GM12865 (cell line): ENCODE data around the gene NPR2.

Experiments
- DNase-seq: peaks from one replicate; pipeline ENCODE4 v3.0.0; 2010; ENCODE audit warnings: low read depth
- H3K4me3 ChIP-seq: 2 replicates; pipeline ENCODE4 v1.5.1; 2011; ENCODE audit warnings: mild to moderate bottlenecking, low read depth, low read length, control low read depth
- TF ChIP-seq, protein P1 (sequence below): IDR thresholded peaks from 2 replicates; pipeline ENCODE4 v1.5.1; 2011; ENCODE audit warnings: low read length, control low read depth, low read depth, inconsistent platforms; ENCODE audit not compliant: insufficient read depth; ENCODE audit errors: missing control alignments

NPR2 gene

DNA sequence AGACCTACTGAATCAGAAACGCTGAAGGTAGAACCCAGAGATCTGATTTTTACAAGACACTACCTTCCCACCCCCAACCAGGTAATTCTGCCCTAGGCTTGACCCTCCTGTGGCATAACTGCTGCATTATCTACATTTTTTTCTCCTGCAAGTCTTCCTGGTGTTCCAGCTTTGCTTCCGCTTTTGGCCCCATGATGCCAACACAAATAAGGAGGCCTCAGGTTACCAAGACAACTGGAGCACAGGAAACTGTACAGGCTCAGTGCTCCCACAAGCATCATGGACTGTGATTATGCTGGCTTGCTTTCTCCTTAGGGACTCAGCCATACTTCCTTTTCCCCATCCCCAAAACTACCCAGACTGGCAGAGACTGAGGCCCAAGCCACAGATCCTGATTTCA, 30.7 kb upstream of the NPR2 start:
- DNase-seq = no peak
- H3K4me3 ChIP-seq = no peak overlapping the region
- TF ChIP-seq, protein P1, sequence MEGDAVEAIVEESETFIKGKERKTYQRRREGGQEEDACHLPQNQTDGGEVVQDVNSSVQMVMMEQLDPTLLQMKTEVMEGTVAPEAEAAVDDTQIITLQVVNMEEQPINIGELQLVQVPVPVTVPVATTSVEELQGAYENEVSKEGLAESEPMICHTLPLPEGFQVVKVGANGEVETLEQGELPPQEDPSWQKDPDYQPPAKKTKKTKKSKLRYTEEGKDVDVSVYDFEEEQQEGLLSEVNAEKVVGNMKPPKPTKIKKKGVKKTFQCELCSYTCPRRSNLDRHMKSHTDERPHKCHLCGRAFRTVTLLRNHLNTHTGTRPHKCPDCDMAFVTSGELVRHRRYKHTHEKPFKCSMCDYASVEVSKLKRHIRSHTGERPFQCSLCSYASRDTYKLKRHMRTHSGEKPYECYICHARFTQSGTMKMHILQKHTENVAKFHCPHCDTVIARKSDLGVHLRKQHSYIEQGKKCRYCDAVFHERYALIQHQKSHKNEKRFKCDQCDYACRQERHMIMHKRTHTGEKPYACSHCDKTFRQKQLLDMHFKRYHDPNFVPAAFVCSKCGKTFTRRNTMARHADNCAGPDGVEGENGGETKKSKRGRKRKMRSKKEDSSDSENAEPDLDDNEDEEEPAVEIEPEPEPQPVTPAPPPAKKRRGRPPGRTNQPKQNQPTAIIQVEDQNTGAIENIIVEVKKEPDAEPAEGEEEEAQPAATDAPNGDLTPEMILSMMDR = no peak

DNA sequence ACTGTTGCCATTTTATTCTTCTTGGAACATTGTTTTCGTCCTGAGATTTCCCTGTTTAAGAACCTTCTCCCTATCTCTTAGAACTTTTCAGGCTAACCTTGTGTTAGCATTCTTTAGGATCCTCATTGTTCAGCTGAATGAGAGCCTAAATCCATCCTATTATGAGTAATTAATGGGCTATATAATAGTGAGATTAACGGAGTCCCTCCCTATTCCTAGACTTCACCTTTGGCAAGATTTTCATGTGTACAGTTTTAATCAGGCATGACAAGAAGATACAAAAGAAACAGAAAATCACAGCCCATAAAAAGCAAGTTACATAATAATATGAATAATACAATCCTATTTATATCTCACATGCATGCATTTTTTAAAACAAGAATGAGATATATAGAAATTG, 28.2 kb upstream of the NPR2 start:
- H3K4me3 ChIP-seq = no peak overlapping the region
- DNase-seq = no peak
- TF ChIP-seq, protein P1 = no peak

DNA sequence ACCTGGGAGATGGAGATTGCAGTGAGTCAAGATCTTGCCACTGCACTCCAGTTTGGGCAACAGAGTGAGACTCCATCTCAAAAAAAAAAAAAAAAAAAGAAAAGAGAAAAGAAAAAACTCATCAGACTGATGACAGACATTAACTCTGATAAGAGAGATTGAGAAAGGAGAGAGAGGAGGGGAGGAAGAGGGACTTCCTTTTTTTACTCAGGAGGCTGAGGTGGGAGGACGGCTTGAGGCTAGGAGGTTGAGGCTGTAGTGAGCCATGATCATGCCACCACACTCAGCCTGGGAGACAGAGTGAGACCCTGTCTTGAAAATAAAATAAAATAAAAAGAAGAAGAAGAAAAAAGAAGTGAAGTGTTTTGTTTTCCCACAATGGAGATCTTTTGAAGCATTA, 27.6 kb upstream of the NPR2 start:
- no peak overlapping the region for H3K4me3 ChIP-seq
- TF ChIP-seq, protein P1 = no peak
- DNase-seq = no peak

DNA sequence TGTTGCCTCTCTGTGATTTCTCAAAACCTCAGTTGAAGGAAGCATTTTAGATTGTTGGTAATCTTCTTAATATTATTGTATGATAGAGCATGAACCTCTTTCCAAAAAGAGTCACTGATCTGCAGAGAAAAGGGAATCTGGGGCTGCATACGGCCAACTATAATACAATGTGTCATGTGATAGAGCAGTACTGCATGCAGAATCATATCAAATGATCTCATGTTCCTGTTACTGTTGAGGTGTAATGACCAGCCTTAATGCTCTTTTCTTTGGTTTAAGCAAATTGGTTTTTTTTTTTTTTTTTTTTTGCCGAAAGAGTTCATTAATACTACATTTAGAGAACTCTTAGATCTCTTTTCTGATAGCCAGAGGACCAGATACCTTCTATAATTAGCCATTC, 24.4 kb upstream of the NPR2 start:
- no peak for DNase-seq
- no peak overlapping the region for H3K4me3 ChIP-seq
- TF ChIP-seq, protein P1 = no peak

DNA sequence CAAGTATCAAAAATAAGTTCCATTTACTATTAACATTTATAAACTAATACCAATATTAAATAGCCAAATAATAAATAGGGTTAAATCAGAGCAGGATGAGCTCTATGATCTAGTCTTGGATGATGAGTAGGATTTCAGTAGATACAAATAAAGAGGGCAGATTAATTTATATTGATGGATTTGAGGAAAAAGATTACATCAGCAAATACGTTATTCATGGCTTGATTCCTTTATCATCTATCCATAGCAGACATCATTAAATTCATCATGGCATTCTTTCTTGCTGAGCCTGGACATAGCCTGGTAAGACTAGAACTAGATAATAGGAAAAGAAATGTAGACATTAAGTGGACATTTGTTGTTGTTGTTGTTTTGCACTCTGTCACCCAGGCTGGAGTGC, 23.9 kb upstream of the NPR2 start:
- TF ChIP-seq, protein P1 = no peak
- no peak for DNase-seq
- H3K4me3 ChIP-seq = no peak overlapping the region

DNA sequence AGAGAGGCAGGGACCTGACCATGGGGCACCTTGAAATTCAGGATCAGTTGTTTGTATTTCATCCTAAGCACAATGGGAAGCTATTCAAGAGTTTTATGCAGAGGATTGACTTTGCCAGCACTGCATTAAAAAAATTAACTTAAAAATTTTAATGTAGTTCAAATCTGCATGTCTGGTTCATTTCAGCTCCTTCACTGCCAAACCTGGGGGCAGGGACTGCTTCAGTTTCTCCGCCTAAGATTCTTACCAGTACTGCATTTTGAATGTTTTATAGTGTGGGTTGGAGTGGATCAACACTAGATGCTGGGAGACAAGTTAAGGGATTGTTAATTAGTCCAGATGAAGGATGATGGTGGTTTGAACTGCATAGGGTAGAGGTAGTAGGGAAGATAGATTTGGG, 21.6 kb upstream of the NPR2 start:
- TF ChIP-seq, protein P1 = no peak

DNA sequence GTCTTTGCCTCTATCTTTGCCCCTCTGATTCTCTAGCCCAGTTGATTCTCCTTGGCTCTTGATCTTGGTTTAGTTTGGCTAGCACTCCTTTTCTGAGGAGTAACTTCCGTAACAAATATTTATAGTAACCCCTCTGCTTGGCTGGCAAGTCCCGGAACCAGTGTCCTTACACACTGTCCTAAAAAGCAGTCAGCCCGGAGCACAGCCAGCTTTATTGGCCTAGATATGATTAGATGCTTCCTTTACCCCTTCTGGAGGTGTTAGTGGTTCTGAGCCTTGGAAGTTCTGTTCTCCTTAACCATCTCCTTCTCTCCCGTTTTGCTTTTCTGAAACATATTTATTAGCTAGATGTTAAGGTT, 20.3 kb upstream of the NPR2 start:
- no peak for DNase-seq
- TF ChIP-seq, protein P1 = no peak

More for the DNA sequence above, 21.6 kb upstream of the NPR2 start:
- no peak overlapping the region for H3K4me3 ChIP-seq
- no peak for DNase-seq

More for the DNA sequence above, 20.3 kb upstream of the NPR2 start:
- H3K4me3 ChIP-seq = no peak overlapping the region
